Keratinocyte (primary cell): ENCODE results near the gene IFT172. TPM values are rescaled to one million over a fixed set of nuclear protein-coding genes. Genes with fewer than 3 reads are reported as not detected.

Experiments used
- DNase-seq: peaks from one replicate; pipeline ENCODE4 v3.0.0-alpha.2; 2011; ENCODE audit warnings: low read depth, missing footprints, low spot score
- FAIRE-seq: peaks from 2 replicates; lab custom pipeline; 2011; peaks lifted over from hg19 to GRCh38; lab: Jason Lieb, UNC
- H2AFZ ChIP-seq: 2 replicates; pipeline ENCODE4 v1.6.0; 2012; ENCODE audit warnings: low read length, control low read depth, inconsistent platforms; ENCODE audit not compliant: control insufficient read depth
- H3K27ac ChIP-seq: 2 replicates; pipeline ENCODE4 v1.5.1; 2011; ENCODE audit warnings: low read length; ENCODE audit not compliant: control insufficient read depth, insufficient read depth
- H3K27me3 ChIP-seq: 3 replicates; pipeline ENCODE4 v1.6.0; 2011; ENCODE audit warnings: low read length; ENCODE audit not compliant: control insufficient read depth, insufficient read depth; ENCODE audit errors: extremely low read depth
- H3K36me3 ChIP-seq, 2 experiments: 2 replicates in 1 of 2; 3 replicates in 1 of 2; pipeline ENCODE4 v1.5.1; 2011; ENCODE audit warnings: low read length in 2 of 2, mild to moderate bottlenecking in 1 of 2; ENCODE audit not compliant: control insufficient read depth in 2 of 2, insufficient read depth in 2 of 2; ENCODE audit errors: extremely low read depth in 1 of 2
- H3K4me1 ChIP-seq: 3 replicates; pipeline ENCODE4 v1.5.1; 2011; ENCODE audit warnings: low read length; ENCODE audit not compliant: control insufficient read depth, insufficient read depth; ENCODE audit errors: extremely low read depth
- H3K4me2 ChIP-seq: 3 replicates; pipeline ENCODE4 v1.6.0; 2011; ENCODE audit warnings: low read depth, low read length; ENCODE audit not compliant: control insufficient read depth, insufficient read depth; ENCODE audit errors: extremely low read depth
- H3K4me3 ChIP-seq, 3 experiments: fragments of 200-600 bp in 1 of 3; sonication (generic) in 1 of 3; 2 replicates in 2 of 3; 3 replicates in 1 of 3; pipeline ENCODE4 v1.5.1; 2011 to 2016; ENCODE audit warnings: low read length in 3 of 3, mild to moderate bottlenecking in 3 of 3, control low read depth in 2 of 3, inconsistent platforms in 1 of 3, low read depth in 1 of 3, mixed read lengths in 1 of 3, mixed run types in 1 of 3, moderate library complexity in 1 of 3; ENCODE audit not compliant: control insufficient read depth in 2 of 3, insufficient read depth in 2 of 3; ENCODE audit errors: extremely low read depth in 1 of 3
- H3K79me2 ChIP-seq: 2 replicates; pipeline ENCODE4 v1.6.0; 2012; ENCODE audit warnings: low read length; ENCODE audit not compliant: control insufficient read depth, insufficient read depth
- H3K9ac ChIP-seq: 3 replicates; pipeline ENCODE4 v1.6.0; 2011; ENCODE audit warnings: low read length; ENCODE audit not compliant: control insufficient read depth, insufficient read depth; ENCODE audit errors: extremely low read depth
- H3K9me1 ChIP-seq: 3 replicates; pipeline ENCODE4 v1.6.0; 2011; ENCODE audit warnings: low read length; ENCODE audit not compliant: control insufficient read depth, insufficient read depth; ENCODE audit errors: extremely low read depth
- H3K9me3 ChIP-seq: 2 replicates; pipeline ENCODE4 v1.5.1; 2012; ENCODE audit warnings: low read depth, low read length; ENCODE audit not compliant: control insufficient read depth
- H4K20me1 ChIP-seq: 3 replicates; pipeline ENCODE4 v1.6.0; 2011; ENCODE audit warnings: low read length; ENCODE audit not compliant: control insufficient read depth, insufficient read depth; ENCODE audit errors: extremely low read depth
- EZH2 ChIP-seq: IDR thresholded peaks from one replicate; pipeline ENCODE4 v1.6.1; 2012; ENCODE audit warnings: inconsistent platforms, mild to moderate bottlenecking, low read length, moderate library complexity
- dilution Hi-C: fragments of 300-500 bp; cut with MboI; formaldehyde crosslinking; loops from one replicate; pipeline ENCODE4 v1.7.0; 2020; ENCODE audit warnings: low sequenced_read_pairs; ENCODE audit not compliant: extremely low pct_ligation_motif_present
- polyA plus RNA-seq, 5 experiments: library from polyadenylated mRNA; depleted of rRNA in 3 of 5; stranded (reverse) in 3 of 5; stranded (forward) in 1 of 5; unstranded in 1 of 5; fragments of >200 nt; gene quantifications; 1 replicate in 1 of 5; 2 replicates in 3 of 5; 3 replicates in 1 of 5; pipeline versions ENCODE4 v1.2.1 to v1.2.3, GENCODE V29; 2011 to 2012; ENCODE audit warnings: missing spikeins in 2 of 5, low read depth in 1 of 5, low replicate concordance in 1 of 5
- TF ChIP-seq, protein P1 (sequence below), 3 experiments: IDR thresholded peaks in 1 of 3; conservative IDR thresholded peaks in 1 of 3; optimal IDR thresholded peaks in 1 of 3; 2 replicates in 2 of 3; 3 replicates in 1 of 3; pipeline versions ENCODE3 to v1.5.1; 2011; ENCODE audit warnings: low read length in 3 of 3, mild to moderate bottlenecking in 3 of 3, moderate library complexity in 2 of 3, control low read depth in 1 of 3, inconsistent platforms in 1 of 3; ENCODE audit not compliant: insufficient read depth in 2 of 3; ENCODE audit errors: extremely low read depth in 1 of 3

IFT172 gene
- polyA plus RNA-seq, 1 donor (not counting 4 experiments of a cell fraction or from before 2014, with no cell fraction given) = 12.7 TPM

DNA sequence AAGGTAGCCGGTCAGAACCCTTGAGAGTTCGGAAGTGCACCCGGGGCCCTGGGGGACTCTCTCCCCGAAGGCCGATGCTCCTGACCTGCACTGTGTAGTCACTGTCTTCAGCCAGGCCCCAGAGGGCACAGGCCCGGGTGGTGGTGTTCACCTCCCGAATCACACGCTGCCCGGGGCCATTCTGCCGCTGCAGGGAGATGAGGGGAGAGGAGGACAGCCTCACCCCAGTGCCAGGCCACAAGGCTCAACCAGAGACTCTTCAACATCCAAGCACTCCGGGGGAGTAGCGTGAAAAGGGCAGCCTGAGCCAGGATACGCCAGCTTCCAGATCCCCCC is 4.4 kb upstream of the IFT172 start:
- no peak for DNase-seq
- Histone ChIP-seq H3K27ac (no peak overlapping the region), H4K20me1 (no peaks in the 10 kb centered on the region), H3K9me3 (no peaks in the 10 kb centered on the region), H3K9ac (no peak overlapping the region), H3K79me2 (no peaks in the 10 kb centered on the region), H3K4me2 (peak overlapping the region; percentile 84), H3K27me3 (no peaks in the 10 kb centered on the region), H3K4me1 (peaks cover 23% of the 10 kb centered on the region), H3K36me3 (no peaks in the 10 kb centered on the region), H3K9me1 (no peaks in the 10 kb centered on the region), H2AFZ (no peak overlapping the region), H3K4me3 (no peak overlapping the region)
- dilution Hi-C loops = no loop called here
- TF ChIP-seq, protein P1, sequence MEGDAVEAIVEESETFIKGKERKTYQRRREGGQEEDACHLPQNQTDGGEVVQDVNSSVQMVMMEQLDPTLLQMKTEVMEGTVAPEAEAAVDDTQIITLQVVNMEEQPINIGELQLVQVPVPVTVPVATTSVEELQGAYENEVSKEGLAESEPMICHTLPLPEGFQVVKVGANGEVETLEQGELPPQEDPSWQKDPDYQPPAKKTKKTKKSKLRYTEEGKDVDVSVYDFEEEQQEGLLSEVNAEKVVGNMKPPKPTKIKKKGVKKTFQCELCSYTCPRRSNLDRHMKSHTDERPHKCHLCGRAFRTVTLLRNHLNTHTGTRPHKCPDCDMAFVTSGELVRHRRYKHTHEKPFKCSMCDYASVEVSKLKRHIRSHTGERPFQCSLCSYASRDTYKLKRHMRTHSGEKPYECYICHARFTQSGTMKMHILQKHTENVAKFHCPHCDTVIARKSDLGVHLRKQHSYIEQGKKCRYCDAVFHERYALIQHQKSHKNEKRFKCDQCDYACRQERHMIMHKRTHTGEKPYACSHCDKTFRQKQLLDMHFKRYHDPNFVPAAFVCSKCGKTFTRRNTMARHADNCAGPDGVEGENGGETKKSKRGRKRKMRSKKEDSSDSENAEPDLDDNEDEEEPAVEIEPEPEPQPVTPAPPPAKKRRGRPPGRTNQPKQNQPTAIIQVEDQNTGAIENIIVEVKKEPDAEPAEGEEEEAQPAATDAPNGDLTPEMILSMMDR (optimal IDR thresholded peaks at IDR 0.05 in 1 of 3, IDR thresholded peaks at IDR 0.05 in 1 of 3, conservative IDR thresholded peaks at IDR 0.05 in 1 of 3; ENCODE audit: extremely low read depth in 1 of 3, insufficient read depth in 2 of 3, low read length in 3 of 3) = no peak
- no peak for TF ChIP-seq EZH2
- FAIRE-seq = no peak

DNA sequence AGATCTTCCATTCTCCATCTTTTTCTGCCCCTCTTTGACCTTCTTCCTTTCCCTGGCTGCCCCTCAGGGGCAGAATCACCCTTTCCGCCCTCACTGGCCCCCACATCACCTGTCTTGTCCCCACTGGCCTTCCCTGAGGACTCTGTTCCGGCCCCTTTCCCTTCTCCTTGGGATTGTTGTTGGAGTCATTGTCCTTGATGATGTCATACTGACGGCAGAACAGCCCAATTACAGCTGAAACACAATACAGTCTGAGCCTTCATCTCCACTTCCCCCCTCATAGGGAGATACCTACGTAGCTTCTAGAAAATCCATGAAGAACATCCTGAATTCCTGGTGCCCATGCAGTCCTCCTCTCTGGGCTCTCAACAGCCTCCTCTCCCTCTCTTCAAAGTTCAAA is 3.0 kb upstream of the IFT172 start:
- dilution Hi-C loops = no loop called here
- Histone ChIP-seq H4K20me1 (no peaks in the 10 kb centered on the region), H3K36me3 (no peaks in the 10 kb centered on the region), H3K4me1 (peaks cover 25% of the 10 kb centered on the region), H3K9me1 (no peaks in the 10 kb centered on the region), H2AFZ (no peak overlapping the region), H3K4me3 (no peak overlapping the region), H3K4me2 (no peak overlapping the region), H3K9me3 (no peaks in the 10 kb centered on the region), H3K27me3 (no peaks in the 10 kb centered on the region), H3K27ac (no peak overlapping the region), H3K9ac (no peak overlapping the region), H3K79me2 (no peaks in the 10 kb centered on the region)
- TF ChIP-seq, protein P1 (optimal IDR thresholded peaks at IDR 0.05 in 1 of 3, IDR thresholded peaks at IDR 0.05 in 1 of 3, conservative IDR thresholded peaks at IDR 0.05 in 1 of 3; ENCODE audit: extremely low read depth in 1 of 3, insufficient read depth in 2 of 3, low read length in 3 of 3) = no peak
- TF ChIP-seq EZH2 = no peak
- DNase-seq (no peak), FAIRE-seq (no peak)
